Liver (tissue), 9 donors: ENCODE measurements around the gene NSDHL. TPM values are rescaled to one million over a fixed set of nuclear protein-coding genes. Genes with fewer than 3 reads are reported as not detected.

Source experiments
- DNase-seq: peaks from one replicate; pipeline ENCODE4 v3.0.0-alpha.2; 2017; ENCODE audit warnings: low spot score
- H3K27ac ChIP-seq, 2 donors: one replicate each; pipeline ENCODE4 v1.7.0; 2013; ENCODE audit warnings: inconsistent platforms in 2 of 2, low read length in 2 of 2, control low read depth in 1 of 2, low read depth in 1 of 2, mild to moderate bottlenecking in 1 of 2
- H3K27me3 ChIP-seq, 4 donors: one replicate each; pipeline versions ENCODE4 v1.6.1 to v1.7.0; 2013; ENCODE audit warnings: low read length in 3 of 4, inconsistent platforms in 1 of 4, mild to moderate bottlenecking in 1 of 4, moderate library complexity in 1 of 4; ENCODE audit not compliant: control insufficient read depth in 4 of 4, insufficient read depth in 4 of 4
- H3K36me3 ChIP-seq, 4 donors: one replicate each; pipeline versions ENCODE4 v1.6.1 to v1.7.0; 2013; ENCODE audit warnings: low read length in 3 of 4, mild to moderate bottlenecking in 3 of 4, low read depth in 1 of 4, moderate library complexity in 1 of 4; ENCODE audit not compliant: control insufficient read depth in 4 of 4, insufficient read depth in 3 of 4
- H3K4me1 ChIP-seq, 4 donors: one replicate each; pipeline versions ENCODE4 v1.6.1 to v1.7.0; 2013; ENCODE audit warnings: low read length in 3 of 4, mild to moderate bottlenecking in 3 of 4, moderate library complexity in 1 of 4; ENCODE audit not compliant: control insufficient read depth in 4 of 4, insufficient read depth in 4 of 4
- H3K4me3 ChIP-seq, 3 donors: one replicate each; pipeline versions ENCODE4 v1.6.1 to v1.7.0; 2013; ENCODE audit warnings: low read length in 3 of 3, control low read depth in 1 of 3, low read depth in 1 of 3, mild to moderate bottlenecking in 1 of 3
- H3K9ac ChIP-seq, 2 donors: one replicate each; pipeline ENCODE4 v1.7.0; 2013; ENCODE audit warnings: low read length in 2 of 2, mild to moderate bottlenecking in 2 of 2, moderate library complexity in 2 of 2, control low read depth in 1 of 2, low read depth in 1 of 2
- H3K9me3 ChIP-seq, 4 donors: one replicate each; pipeline versions ENCODE4 v1.6.1 to v1.7.0; 2013; ENCODE audit warnings: low read length in 3 of 4; ENCODE audit not compliant: control insufficient read depth in 4 of 4
- EGR1 ChIP-seq, 2 donors: IDR thresholded peaks; 2 replicates each; pipeline ENCODE4 v1.6.1; 2016 to 2018; ENCODE audit warnings: antibody characterized with exemption in 2 of 2, low read depth in 2 of 2
- FOXA2 ChIP-seq: IDR thresholded peaks from 2 replicates; pipeline ENCODE4 v1.6.1; 2016; ENCODE audit warnings: antibody characterized with exemption
- HNF4A ChIP-seq, 2 donors: conservative IDR thresholded peaks; 2 replicates each; pipeline ENCODE4 v1.6.1; 2016; ENCODE audit warnings: antibody characterized with exemption in 2 of 2, mild to moderate bottlenecking in 2 of 2
- HNF4G ChIP-seq: IDR thresholded peaks from 2 replicates; pipeline ENCODE4 v1.6.1; 2016; ENCODE audit warnings: antibody characterized with exemption
- JUND ChIP-seq, 2 donors: IDR thresholded peaks; 2 replicates each; pipeline ENCODE4 v1.6.1; 2016; ENCODE audit warnings: antibody characterized with exemption in 2 of 2
- MAX ChIP-seq: IDR thresholded peaks from 2 replicates; pipeline ENCODE4 v1.6.1; 2016; ENCODE audit warnings: antibody characterized with exemption
- NR2F2 ChIP-seq: IDR thresholded peaks from 2 replicates; pipeline ENCODE4 v1.6.1; 2016; ENCODE audit warnings: antibody characterized with exemption
- RXRA ChIP-seq, 2 donors: IDR thresholded peaks; 2 replicates each; pipeline ENCODE4 v1.6.1; 2017 to 2018; ENCODE audit warnings: antibody characterized with exemption in 2 of 2, mild to moderate bottlenecking in 1 of 2
- SP1 ChIP-seq: IDR thresholded peaks from 2 replicates; pipeline ENCODE4 v1.6.1; 2018; ENCODE audit warnings: antibody characterized with exemption, mild to moderate bottlenecking
- YY1 ChIP-seq: IDR thresholded peaks from 2 replicates; pipeline ENCODE4 v1.6.1; 2016; ENCODE audit warnings: antibody characterized with exemption, mild to moderate bottlenecking
- ZBTB33 ChIP-seq: IDR thresholded peaks from 2 replicates; pipeline ENCODE4 v1.6.1; 2016; ENCODE audit warnings: antibody characterized with exemption
- WGBS: extraction: QIAGEN DNeasy Blood & Tissue Kit; methylation state at CpG from one replicate; pipeline ENCODE4 v1.1.7; 2013; 5-methylcytosine and 5-hydroxymethylcytosine counted together
- polyA plus RNA-seq, 2 donors: library from polyadenylated mRNA; stranded (reverse) in 1 of 2; unstranded in 1 of 2; fragments of 200-250 nt in 1 of 2; fragments of >200 nt in 1 of 2; fragmentation: Nextera tagmentation in 1 of 2; extraction: Ambion mirVana in 1 of 2; gene quantifications; one replicate each; pipeline versions ENCODE4 v1.2.1 to v1.2.3, GENCODE V29; 2013 to 2015
- total RNA-seq, 2 donors: library from RNA; depleted of rRNA; stranded (reverse); fragments of >200 nt; gene quantifications; one replicate each; pipeline ENCODE4 v1.2.3, GENCODE V29; 2014
- TF ChIP-seq, protein P1 (sequence below): IDR thresholded peaks from 2 replicates; pipeline ENCODE4 v1.6.1; 2016; ENCODE audit warnings: antibody characterized with exemption, mild to moderate bottlenecking
- TF ChIP-seq, protein P2 (sequence below): IDR thresholded peaks from 2 replicates; pipeline ENCODE4 v1.6.1; 2016; ENCODE audit warnings: antibody characterized with exemption
- TF ChIP-seq, protein P3 (sequence below): fragments of 150-350 bp; IDR thresholded peaks from 2 replicates; pipeline ENCODE4 v1.5.1; 2017; ENCODE audit warnings: improper control_type of control experiment, low read depth, low read length; ENCODE audit not compliant: missing input control
- donor health status: healthy.
- donor health status: healthy.
- donor health status: healthy.
- donor health status: healthy.
- donor health status: healthy.

NSDHL gene
- total and polyA plus RNA-seq, 4 donors, result 23.8 to 63.6 (median 38.6) TPM

GRCh38 chrX:152823657-152824056 lies 7.2 kb upstream of the NSDHL start:
- H3K36me3 ChIP-seq, result peaks cover 0 to 3% (median 1%) of the 10 kb centered on the region in 4 donors
- H3K4me3 ChIP-seq, result no peak overlapping the region
- no peak for TF ChIP-seq HNF4G
- TF ChIP-seq MAX, result no peak
- TF ChIP-seq RXRA (IDR thresholded peaks at IDR 0.05), result peak in 1 of 2 donors; percentile 51
- TF ChIP-seq SP1, result peak; percentile 22
- TF ChIP-seq, protein P1, sequence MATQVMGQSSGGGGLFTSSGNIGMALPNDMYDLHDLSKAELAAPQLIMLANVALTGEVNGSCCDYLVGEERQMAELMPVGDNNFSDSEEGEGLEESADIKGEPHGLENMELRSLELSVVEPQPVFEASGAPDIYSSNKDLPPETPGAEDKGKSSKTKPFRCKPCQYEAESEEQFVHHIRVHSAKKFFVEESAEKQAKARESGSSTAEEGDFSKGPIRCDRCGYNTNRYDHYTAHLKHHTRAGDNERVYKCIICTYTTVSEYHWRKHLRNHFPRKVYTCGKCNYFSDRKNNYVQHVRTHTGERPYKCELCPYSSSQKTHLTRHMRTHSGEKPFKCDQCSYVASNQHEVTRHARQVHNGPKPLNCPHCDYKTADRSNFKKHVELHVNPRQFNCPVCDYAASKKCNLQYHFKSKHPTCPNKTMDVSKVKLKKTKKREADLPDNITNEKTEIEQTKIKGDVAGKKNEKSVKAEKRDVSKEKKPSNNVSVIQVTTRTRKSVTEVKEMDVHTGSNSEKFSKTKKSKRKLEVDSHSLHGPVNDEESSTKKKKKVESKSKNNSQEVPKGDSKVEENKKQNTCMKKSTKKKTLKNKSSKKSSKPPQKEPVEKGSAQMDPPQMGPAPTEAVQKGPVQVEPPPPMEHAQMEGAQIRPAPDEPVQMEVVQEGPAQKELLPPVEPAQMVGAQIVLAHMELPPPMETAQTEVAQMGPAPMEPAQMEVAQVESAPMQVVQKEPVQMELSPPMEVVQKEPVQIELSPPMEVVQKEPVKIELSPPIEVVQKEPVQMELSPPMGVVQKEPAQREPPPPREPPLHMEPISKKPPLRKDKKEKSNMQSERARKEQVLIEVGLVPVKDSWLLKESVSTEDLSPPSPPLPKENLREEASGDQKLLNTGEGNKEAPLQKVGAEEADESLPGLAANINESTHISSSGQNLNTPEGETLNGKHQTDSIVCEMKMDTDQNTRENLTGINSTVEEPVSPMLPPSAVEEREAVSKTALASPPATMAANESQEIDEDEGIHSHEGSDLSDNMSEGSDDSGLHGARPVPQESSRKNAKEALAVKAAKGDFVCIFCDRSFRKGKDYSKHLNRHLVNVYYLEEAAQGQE, result no peak
- TF ChIP-seq, protein P2, sequence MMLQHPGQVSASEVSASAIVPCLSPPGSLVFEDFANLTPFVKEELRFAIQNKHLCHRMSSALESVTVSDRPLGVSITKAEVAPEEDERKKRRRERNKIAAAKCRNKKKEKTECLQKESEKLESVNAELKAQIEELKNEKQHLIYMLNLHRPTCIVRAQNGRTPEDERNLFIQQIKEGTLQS, result no peak
- TF ChIP-seq EGR1 (IDR thresholded peaks at IDR 0.05; ENCODE audit: low read depth in 2 of 2), result no peak
- no peak for TF ChIP-seq ZBTB33
- peak; percentile 66 to 73 for TF ChIP-seq HNF4A (conservative IDR thresholded peaks at IDR 0.05)
- no peaks in the 10 kb centered on the region for H3K9me3 ChIP-seq
- WGBS, result 34% methylated on average over 6 of the region's 6 CpGs
- H3K27me3 ChIP-seq, result no peaks in the 10 kb centered on the region
- no peak for DNase-seq
- peaks cover 0 to 8% (median 2%) of the 10 kb centered on the region in 4 donors for H3K4me1 ChIP-seq
- H3K9ac ChIP-seq, result no peak overlapping the region
- no peak overlapping the region for H3K27ac ChIP-seq

- no peaks in the 10 kb centered on the region for H3K9me3 ChIP-seq
- DNase-seq, result no peak
- H3K4me1 ChIP-seq, result peaks cover under 1 to 10% (median 6%) of the 10 kb centered on the region in 4 donors
- TF ChIP-seq RXRA (IDR thresholded peaks at IDR 0.05), result no peak
- TF ChIP-seq JUND (IDR thresholded peaks at IDR 0.05), result no peak
- TF ChIP-seq EGR1 (IDR thresholded peaks at IDR 0.05; ENCODE audit: low read depth in 2 of 2), result no peak
- TF ChIP-seq, protein P2, result no peak
- TF ChIP-seq, protein P1, result no peak
- no peak for TF ChIP-seq NR2F2
- TF ChIP-seq HNF4G, result no peak
- TF ChIP-seq YY1, result no peak
- no peak for TF ChIP-seq FOXA2
- TF ChIP-seq, protein P3, sequence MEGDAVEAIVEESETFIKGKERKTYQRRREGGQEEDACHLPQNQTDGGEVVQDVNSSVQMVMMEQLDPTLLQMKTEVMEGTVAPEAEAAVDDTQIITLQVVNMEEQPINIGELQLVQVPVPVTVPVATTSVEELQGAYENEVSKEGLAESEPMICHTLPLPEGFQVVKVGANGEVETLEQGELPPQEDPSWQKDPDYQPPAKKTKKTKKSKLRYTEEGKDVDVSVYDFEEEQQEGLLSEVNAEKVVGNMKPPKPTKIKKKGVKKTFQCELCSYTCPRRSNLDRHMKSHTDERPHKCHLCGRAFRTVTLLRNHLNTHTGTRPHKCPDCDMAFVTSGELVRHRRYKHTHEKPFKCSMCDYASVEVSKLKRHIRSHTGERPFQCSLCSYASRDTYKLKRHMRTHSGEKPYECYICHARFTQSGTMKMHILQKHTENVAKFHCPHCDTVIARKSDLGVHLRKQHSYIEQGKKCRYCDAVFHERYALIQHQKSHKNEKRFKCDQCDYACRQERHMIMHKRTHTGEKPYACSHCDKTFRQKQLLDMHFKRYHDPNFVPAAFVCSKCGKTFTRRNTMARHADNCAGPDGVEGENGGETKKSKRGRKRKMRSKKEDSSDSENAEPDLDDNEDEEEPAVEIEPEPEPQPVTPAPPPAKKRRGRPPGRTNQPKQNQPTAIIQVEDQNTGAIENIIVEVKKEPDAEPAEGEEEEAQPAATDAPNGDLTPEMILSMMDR, result no peak
- no peak for TF ChIP-seq HNF4A (conservative IDR thresholded peaks at IDR 0.05)
- peaks cover 0 to 3% (median 1%) of the 10 kb centered on the region in 4 donors for H3K36me3 ChIP-seq
- H3K27me3 ChIP-seq, result no peaks in the 10 kb centered on the region
- H3K9ac ChIP-seq, result no peak overlapping the region
- H3K4me3 ChIP-seq, result no peak overlapping the region
- 83% methylated on average over 7 of the region's 7 CpGs for WGBS
- no peak overlapping the region for H3K27ac ChIP-seq
Measured at GRCh38 chrX:152824841-152825374, 6.0 kb upstream of the NSDHL start.
